ENCODE results near the gene ERC1.

DNA sequence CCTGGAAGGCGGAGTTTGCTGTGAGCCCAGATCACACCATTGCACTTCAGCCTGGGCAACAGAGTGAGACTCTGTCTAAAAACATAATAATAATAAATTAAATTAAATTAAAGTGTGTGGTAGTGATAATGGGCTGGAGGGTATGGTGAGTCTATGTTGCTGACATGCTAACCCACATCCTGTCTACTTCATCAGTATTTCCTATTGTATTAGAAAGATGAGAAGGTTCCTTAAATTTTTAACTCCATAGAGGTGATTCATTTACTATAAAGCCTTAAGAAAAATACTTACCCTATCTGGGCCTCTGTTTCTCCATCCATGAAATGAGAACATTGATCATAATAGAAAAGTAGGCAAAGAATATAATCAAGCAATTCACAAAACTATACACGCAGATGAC, 322.9 kb downstream of the ERC1 start:
- TF ChIP-seq CTCF (conservative IDR thresholded peaks at IDR 0.05; ENCODE audit: low read depth, low read length) (no peak), EZH2 (IDR thresholded peaks at IDR 0.05; ENCODE audit: low read length, unreplicated experiment) (no peak), EZH2phosphoT487 (IDR thresholded peaks at IDR 0.05; ENCODE audit: borderline replicate concordance, low read length) (no peak)
